Endodermal cell (in vitro differentiated cells): ENCODE measurements around the gene BMP5. TPM values are rescaled to one million over a fixed set of nuclear protein-coding genes. Genes with fewer than 3 reads are reported as not detected.

Experiments
- DNase-seq: peaks from one replicate; pipeline ENCODE4 v3.0.0-alpha.2; 2017
- H3K27ac ChIP-seq: 2 replicates; pipeline ENCODE4 v1.5.1; 2013; ENCODE audit warnings: mild to moderate bottlenecking, low read depth, low read length, moderate library complexity
- H3K27me3 ChIP-seq: 2 replicates; pipeline ENCODE4 v1.6.1; 2013; ENCODE audit warnings: mild to moderate bottlenecking, low read length, moderate library complexity; ENCODE audit not compliant: insufficient read depth, control insufficient read depth, poor library complexity, severe bottlenecking
- H3K36me3 ChIP-seq: 2 replicates; pipeline ENCODE4 v1.7.0; 2013; ENCODE audit warnings: mild to moderate bottlenecking, low read length, moderate library complexity; ENCODE audit not compliant: control insufficient read depth, insufficient read depth
- H3K4me1 ChIP-seq: one replicate; pipeline ENCODE4 v1.7.0; 2013; ENCODE audit warnings: low read length; ENCODE audit not compliant: control insufficient read depth, insufficient read depth
- H3K4me3 ChIP-seq: 2 replicates; pipeline ENCODE4 v1.5.1; 2013; ENCODE audit warnings: mild to moderate bottlenecking, low read length, moderate library complexity
- H3K9ac ChIP-seq: 2 replicates; pipeline ENCODE4 v1.6.1; 2013; ENCODE audit warnings: mild to moderate bottlenecking, low read length, moderate library complexity; ENCODE audit not compliant: poor library complexity, severe bottlenecking; ENCODE audit errors: extremely low read depth
- H3K9me3 ChIP-seq: 2 replicates; pipeline ENCODE4 v1.6.1; 2013; ENCODE audit warnings: mild to moderate bottlenecking, low read length, moderate library complexity; ENCODE audit not compliant: control insufficient read depth
- H3K27ac Mint-ChIP-seq: 2 replicates; pipeline ENCODE4 v1.8.0; 2020; ENCODE audit warnings: mixed read lengths
- H3K27me3 Mint-ChIP-seq: 2 replicates; pipeline ENCODE4 v1.8.0; 2021; ENCODE audit warnings: mild to moderate bottlenecking, mixed read lengths; ENCODE audit not compliant: insufficient read depth
- H3K36me3 Mint-ChIP-seq: 2 replicates; pipeline ENCODE4 v1.8.0; 2020; ENCODE audit warnings: low read depth, mixed read lengths
- H3K4me1 Mint-ChIP-seq: 2 replicates; pipeline ENCODE4 v1.8.0; 2020; ENCODE audit warnings: mixed read lengths
- H3K4me3 Mint-ChIP-seq: 2 replicates; pipeline ENCODE4 v1.8.0; 2020; ENCODE audit warnings: mild to moderate bottlenecking, moderate library complexity, mixed read lengths
- H3K9me3 Mint-ChIP-seq: 2 replicates; pipeline ENCODE4 v1.8.0; 2020; ENCODE audit warnings: mild to moderate bottlenecking, mixed read lengths
- WGBS, 2 experiments: methylation state at CpG; one replicate each; pipeline versions ENCODE4 v1.1.5 to v1.1.7; 2013; ENCODE audit warnings: missing lambda C conversion rate in 2 of 2, mixed read lengths in 1 of 2; ENCODE audit not compliant: insufficient coverage in 1 of 2, insufficient read length in 1 of 2; 5-methylcytosine and 5-hydroxymethylcytosine counted together
- total RNA-seq, 2 donors: library from RNA; stranded (reverse); fragmentation: NEBNext Ultra II Directional in 1 of 2; extraction: Animal tissue kit (Norgen Biotek cat#: 25700) in 1 of 2; gene quantifications; 2 replicates in 1 of 2; 3 replicates in 1 of 2; pipeline ENCODE4 v1.2.1, GENCODE V29; 2021
- TF ChIP-seq, protein P1 (sequence below): fragments of 200-600 bp; sonication (generic); conservative IDR thresholded peaks from 2 replicates; pipeline ENCODE4 v1.5.0; 2021; ENCODE audit warnings: antibody characterized with exemption, mild to moderate bottlenecking

Gene BMP5
- total RNA-seq, 2 donors from 2014 or later = 0.73 to 0.84 TPM

DNA sequence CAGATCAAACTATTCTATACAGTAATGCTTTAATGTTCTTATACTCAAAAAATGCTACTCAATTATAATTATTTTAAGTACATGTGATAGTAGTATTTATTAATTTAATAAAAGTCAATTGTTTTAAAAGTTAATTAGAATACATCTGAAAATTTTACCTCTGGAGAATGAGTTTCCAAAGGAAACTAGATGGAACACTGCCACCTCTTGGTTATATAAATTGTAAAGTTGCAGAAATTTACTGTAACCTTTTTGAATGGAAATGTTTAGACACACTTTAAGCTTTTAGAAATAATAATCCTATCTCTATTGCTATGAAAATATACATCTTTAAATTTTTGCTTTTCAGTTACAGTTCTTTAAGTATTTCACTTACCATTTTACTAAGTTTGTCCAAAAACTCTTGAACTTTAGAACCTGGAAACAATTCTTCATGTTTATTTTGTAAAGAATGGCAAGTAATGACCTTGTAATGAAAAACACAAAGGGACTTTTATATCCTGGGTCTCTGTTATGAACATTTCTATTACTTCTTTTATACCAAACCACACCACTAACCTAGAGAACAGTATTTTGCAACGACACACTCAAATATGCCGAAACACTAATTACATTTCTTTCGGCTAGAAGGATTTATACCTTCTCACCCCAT lies 10.9 kb upstream of the BMP5 start:
- Histone ChIP-seq H3K4me3 (no peak overlapping the region), H3K27me3 (peaks cover 38% of the 10 kb centered on the region), H3K27ac (no peak overlapping the region), H3K9me3 (peaks cover 7% of the 10 kb centered on the region), H3K36me3 (no peaks in the 10 kb centered on the region), H3K4me1 (no peaks in the 10 kb centered on the region), H3K9ac (no peak overlapping the region)
- TF ChIP-seq, protein P1, sequence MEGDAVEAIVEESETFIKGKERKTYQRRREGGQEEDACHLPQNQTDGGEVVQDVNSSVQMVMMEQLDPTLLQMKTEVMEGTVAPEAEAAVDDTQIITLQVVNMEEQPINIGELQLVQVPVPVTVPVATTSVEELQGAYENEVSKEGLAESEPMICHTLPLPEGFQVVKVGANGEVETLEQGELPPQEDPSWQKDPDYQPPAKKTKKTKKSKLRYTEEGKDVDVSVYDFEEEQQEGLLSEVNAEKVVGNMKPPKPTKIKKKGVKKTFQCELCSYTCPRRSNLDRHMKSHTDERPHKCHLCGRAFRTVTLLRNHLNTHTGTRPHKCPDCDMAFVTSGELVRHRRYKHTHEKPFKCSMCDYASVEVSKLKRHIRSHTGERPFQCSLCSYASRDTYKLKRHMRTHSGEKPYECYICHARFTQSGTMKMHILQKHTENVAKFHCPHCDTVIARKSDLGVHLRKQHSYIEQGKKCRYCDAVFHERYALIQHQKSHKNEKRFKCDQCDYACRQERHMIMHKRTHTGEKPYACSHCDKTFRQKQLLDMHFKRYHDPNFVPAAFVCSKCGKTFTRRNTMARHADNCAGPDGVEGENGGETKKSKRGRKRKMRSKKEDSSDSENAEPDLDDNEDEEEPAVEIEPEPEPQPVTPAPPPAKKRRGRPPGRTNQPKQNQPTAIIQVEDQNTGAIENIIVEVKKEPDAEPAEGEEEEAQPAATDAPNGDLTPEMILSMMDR = peak; percentile 78
- WGBS, 2 experiments = 92% methylated on average over 3 of the region's 3 CpGs; no CpG with 5 or more reads in 1 of the 2 experiments
- no peak overlapping the region for H3K27ac Mint-ChIP-seq
- peaks cover 59% of the 10 kb centered on the region for H3K27me3 Mint-ChIP-seq
- no peaks in the 10 kb centered on the region for H3K9me3 Mint-ChIP-seq
- no peak for DNase-seq
- H3K4me3 Mint-ChIP-seq = no peak overlapping the region
- peaks cover 3% of the 10 kb centered on the region for H3K4me1 Mint-ChIP-seq
- no peaks in the 10 kb centered on the region for H3K36me3 Mint-ChIP-seq

DNA sequence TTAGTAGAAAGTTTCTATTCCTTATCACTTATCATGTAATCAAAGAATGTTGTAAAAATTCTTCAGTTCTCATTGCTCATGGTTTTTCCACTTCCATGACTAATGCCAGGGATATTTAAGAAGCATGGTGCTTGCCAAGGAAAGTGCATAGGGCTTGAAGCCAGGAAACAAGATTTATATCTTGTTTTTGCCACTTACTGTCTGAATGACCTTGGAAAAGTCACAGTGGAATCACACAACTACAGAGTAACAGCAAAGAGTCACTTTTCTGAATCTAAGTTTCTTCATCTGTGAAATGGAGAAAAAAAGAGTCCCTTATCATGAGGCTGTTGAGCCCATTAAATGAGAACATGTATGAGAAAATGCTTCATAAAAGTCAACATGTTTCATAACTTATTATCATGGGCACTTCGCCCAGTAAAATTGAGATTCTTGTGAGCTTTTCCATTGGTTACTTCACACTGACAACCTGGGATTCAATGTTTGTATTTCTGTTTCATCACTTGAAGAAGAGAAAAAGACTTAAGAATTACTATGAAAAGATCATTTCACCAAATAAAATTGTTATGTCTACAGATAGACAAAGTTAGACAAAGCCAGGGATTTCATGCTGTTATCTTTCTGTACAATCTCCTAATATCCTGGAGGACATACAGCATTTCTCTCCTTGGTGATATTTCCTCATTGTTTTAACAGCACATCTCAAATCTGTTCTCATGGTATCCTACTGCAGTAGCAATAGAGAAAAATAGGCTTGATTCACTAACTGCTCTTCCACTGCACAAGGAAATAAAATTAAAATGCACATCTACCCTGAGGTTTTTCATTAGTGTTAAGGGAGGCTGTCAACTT lies 7.6 kb upstream of the BMP5 start:
- H3K27me3 ChIP-seq = peaks cover 12% of the 10 kb centered on the region
- Mint-ChIP-seq H3K36me3 (no peaks in the 10 kb centered on the region), H3K27ac (no peak overlapping the region), H3K27me3 (peaks cover 47% of the 10 kb centered on the region), H3K4me1 (peaks cover 16% of the 10 kb centered on the region), H3K9me3 (no peaks in the 10 kb centered on the region), H3K4me3 (no peak overlapping the region)
- H3K27ac ChIP-seq = no peak overlapping the region
- no peak overlapping the region for H3K9ac ChIP-seq
- no peaks in the 10 kb centered on the region for H3K4me1 ChIP-seq
- H3K36me3 ChIP-seq = no peaks in the 10 kb centered on the region
- TF ChIP-seq, protein P1 = no peak
- 81 to 100% methylated on average over 1 of the region's 1 CpG for WGBS, 2 experiments
- DNase-seq = no peak
- no peak overlapping the region for H3K4me3 ChIP-seq
- H3K9me3 ChIP-seq = no peaks in the 10 kb centered on the region

DNA sequence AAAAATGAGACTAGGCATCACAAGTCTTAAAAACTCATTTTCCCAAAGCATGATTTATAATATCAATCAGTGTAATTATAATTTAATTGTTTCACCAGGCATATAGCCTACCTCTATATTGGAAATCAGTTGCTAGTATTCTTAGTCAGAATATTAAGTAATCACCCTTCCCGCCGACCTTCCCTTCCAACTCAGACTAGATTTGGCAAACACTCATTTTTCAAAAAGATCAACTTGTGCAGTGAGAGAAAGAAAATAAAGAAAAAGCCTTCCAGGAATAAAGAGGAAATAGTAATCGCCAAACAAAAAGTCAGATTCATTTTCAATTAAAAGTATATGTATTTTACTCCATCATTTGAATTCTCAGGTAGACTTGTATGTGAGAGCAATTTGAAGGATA lies 1.9 kb upstream of the BMP5 start:
- 84 to 90% methylated on average over 2 of the region's 3 CpGs for WGBS, 2 experiments
- H3K27ac Mint-ChIP-seq = no peak overlapping the region
- Histone ChIP-seq H3K4me1 (peaks cover 2% of the 10 kb centered on the region), H3K27ac (no peak overlapping the region), H3K9ac (no peak overlapping the region), H3K36me3 (no peaks in the 10 kb centered on the region), H3K4me3 (no peak overlapping the region), H3K27me3 (peaks cover 5% of the 10 kb centered on the region), H3K9me3 (no peaks in the 10 kb centered on the region)
- TF ChIP-seq, protein P1 = no peak
- no peak overlapping the region for H3K4me3 Mint-ChIP-seq
- H3K9me3 Mint-ChIP-seq = no peaks in the 10 kb centered on the region
- H3K4me1 Mint-ChIP-seq = peaks cover 38% of the 10 kb centered on the region
- no peak for DNase-seq
- H3K36me3 Mint-ChIP-seq = no peaks in the 10 kb centered on the region
- H3K27me3 Mint-ChIP-seq = peaks cover 26% of the 10 kb centered on the region
